H9 (cell line): ENCODE data around the gene ZNF267. TPM values are rescaled to one million over a fixed set of nuclear protein-coding genes. Genes with fewer than 3 reads are reported as not detected.

Source experiments
- DNase-seq: peaks from one replicate; pipeline ENCODE4 v3.0.0-alpha.2; 2017
- H2AFZ ChIP-seq: one replicate; pipeline ENCODE4 v1.6.1; 2013; ENCODE audit warnings: mild to moderate bottlenecking, low read length, control low read depth, moderate library complexity
- H2AK5ac ChIP-seq: 2 replicates; pipeline ENCODE4 v1.6.1; 2013; ENCODE audit warnings: low read length, control low read depth, mixed read lengths; ENCODE audit not compliant: insufficient read length
- H2BK120ac ChIP-seq: one replicate; pipeline ENCODE4 v1.6.1; 2013; ENCODE audit warnings: low read depth, mild to moderate bottlenecking, low read length, control low read depth, inconsistent platforms; ENCODE audit not compliant: poor library complexity, severe bottlenecking
- H2BK12ac ChIP-seq: 2 replicates; pipeline ENCODE4 v1.6.1; 2013; ENCODE audit warnings: low read length, control low read depth, mixed read lengths, low read depth; ENCODE audit not compliant: insufficient read length
- H2BK15ac ChIP-seq: 2 replicates; pipeline ENCODE4 v1.6.1; 2013; ENCODE audit warnings: low read depth, low read length, control low read depth
- H2BK20ac ChIP-seq: one replicate; pipeline ENCODE4 v1.6.1; 2013; ENCODE audit warnings: low read depth, mild to moderate bottlenecking, low read length, control low read depth, inconsistent platforms; ENCODE audit not compliant: poor library complexity, severe bottlenecking
- H2BK5ac ChIP-seq: 2 replicates; pipeline ENCODE4 v1.6.1; 2013; ENCODE audit warnings: low read length, control low read depth, mixed read lengths; ENCODE audit not compliant: insufficient read length
- H3K14ac ChIP-seq: 2 replicates; pipeline ENCODE4 v1.6.1; 2013; ENCODE audit warnings: low read length, control low read depth; ENCODE audit not compliant: insufficient read depth
- H3K18ac ChIP-seq: 2 replicates; pipeline ENCODE4 v1.6.1; 2013; ENCODE audit warnings: low read depth, mild to moderate bottlenecking, mixed read lengths, low read length, control low read depth; ENCODE audit not compliant: insufficient read length
- H3K23ac ChIP-seq: 2 replicates; pipeline ENCODE4 v1.6.1; 2013; ENCODE audit warnings: low read length, control low read depth, mixed read lengths, low read depth; ENCODE audit not compliant: insufficient read length
- H3K23me2 ChIP-seq: 2 replicates; pipeline ENCODE4 v1.6.1; 2013; ENCODE audit warnings: low read depth, mild to moderate bottlenecking, mixed read lengths, low read length, control low read depth; ENCODE audit not compliant: insufficient read length, poor library complexity, severe bottlenecking
- H3K27ac ChIP-seq: 2 replicates; pipeline ENCODE4 v1.5.1; 2013; ENCODE audit warnings: low read length, control low read depth, mixed read lengths, low read depth; ENCODE audit not compliant: insufficient read length
- H3K27me3 ChIP-seq: 2 replicates; pipeline ENCODE4 v1.6.1; 2013; ENCODE audit warnings: low read length, control low read depth, inconsistent platforms; ENCODE audit not compliant: insufficient read depth
- H3K4ac ChIP-seq: 2 replicates; pipeline ENCODE4 v1.6.1; 2013; ENCODE audit warnings: low read depth, mild to moderate bottlenecking, control low read depth, inconsistent platforms, low read length, moderate library complexity
- H3K4me1 ChIP-seq: 2 replicates; pipeline ENCODE4 v1.6.1; 2013; ENCODE audit warnings: low read length, control low read depth, inconsistent platforms; ENCODE audit not compliant: insufficient read depth
- H3K4me2 ChIP-seq: 2 replicates; pipeline ENCODE4 v1.6.1; 2013; ENCODE audit warnings: low read length, control low read depth, mixed read lengths; ENCODE audit not compliant: insufficient read length, insufficient read depth
- H3K56ac ChIP-seq: 2 replicates; pipeline ENCODE4 v1.6.1; 2013; ENCODE audit warnings: low read depth, mild to moderate bottlenecking, mixed read lengths, low read length, control low read depth; ENCODE audit not compliant: insufficient read length
- H3K79me1 ChIP-seq: 2 replicates; pipeline ENCODE4 v1.6.1; 2013; ENCODE audit warnings: low read depth, mild to moderate bottlenecking, moderate library complexity, low read length, control low read depth, inconsistent platforms; ENCODE audit not compliant: insufficient read depth, poor library complexity, severe bottlenecking
- H3K79me2 ChIP-seq: 2 replicates; pipeline ENCODE4 v1.6.1; 2013; ENCODE audit warnings: low read length, control low read depth, inconsistent platforms; ENCODE audit not compliant: insufficient read depth
- H3K9ac ChIP-seq: 2 replicates; pipeline ENCODE4 v1.6.1; 2013; ENCODE audit warnings: low read length, control low read depth, mixed read lengths; ENCODE audit not compliant: insufficient read length; ENCODE audit errors: extremely low read depth
- H3K9me3 ChIP-seq: one replicate; pipeline ENCODE4 v1.6.1; 2013; ENCODE audit warnings: low read depth, low read length, inconsistent platforms; ENCODE audit not compliant: control insufficient read depth
- H3T11ph ChIP-seq: one replicate; pipeline ENCODE4 v1.6.1; 2013; ENCODE audit warnings: mild to moderate bottlenecking, low read length, control low read depth, inconsistent platforms
- H4K20me1 ChIP-seq: one replicate; pipeline ENCODE4 v1.6.1; 2013; ENCODE audit not compliant: control insufficient read depth, insufficient read length, insufficient read depth
- H4K5ac ChIP-seq: 2 replicates; pipeline ENCODE4 v1.6.1; 2013; ENCODE audit warnings: low read depth, mild to moderate bottlenecking, mixed read lengths, low read length, control low read depth; ENCODE audit not compliant: insufficient read length
- H4K8ac ChIP-seq: replicated peaks from 2 replicates; pipeline ENCODE4 v1.6.1; 2013; ENCODE audit warnings: low read length, control low read depth, mixed read lengths, low read depth; ENCODE audit not compliant: insufficient read length
- H4K91ac ChIP-seq: 2 replicates; pipeline ENCODE4 v1.6.1; 2013; ENCODE audit warnings: low read depth, mild to moderate bottlenecking, moderate library complexity, mixed read lengths, low read length, control low read depth; ENCODE audit not compliant: insufficient read length
- H3K27ac Mint-ChIP-seq, 3 experiments: 2 replicates in 2 of 3; 3 replicates in 1 of 3; pipeline ENCODE4 v1.8.0; 2020 to 2021; ENCODE audit warnings: mixed read lengths in 3 of 3, mild to moderate bottlenecking in 1 of 3, moderate library complexity in 1 of 3
- H3K27me3 Mint-ChIP-seq: 2 replicates; pipeline ENCODE4 v1.8.0; 2021; ENCODE audit warnings: low read depth, mild to moderate bottlenecking, moderate library complexity, mixed read lengths
- H3K36me3 Mint-ChIP-seq, 3 experiments: 2 replicates in 2 of 3; 3 replicates in 1 of 3; pipeline ENCODE4 v1.8.0; 2020 to 2021; ENCODE audit warnings: low read depth in 3 of 3, mixed read lengths in 3 of 3; ENCODE audit not compliant: insufficient read depth in 1 of 3
- H3K4me1 Mint-ChIP-seq, 2 experiments: 2 replicates each; pipeline ENCODE4 v1.8.0; 2020; ENCODE audit warnings: mixed read lengths in 2 of 2
- H3K4me3 Mint-ChIP-seq, 2 experiments: 2 replicates in 1 of 2; 3 replicates in 1 of 2; pipeline ENCODE4 v1.8.0; 2020 to 2021; ENCODE audit warnings: mild to moderate bottlenecking in 2 of 2, mixed read lengths in 2 of 2, moderate library complexity in 1 of 2
- H3K9me3 Mint-ChIP-seq, 2 experiments: 2 replicates in 1 of 2; 3 replicates in 1 of 2; pipeline ENCODE4 v1.8.0; 2020; ENCODE audit warnings: mild to moderate bottlenecking in 2 of 2, mixed read lengths in 2 of 2, moderate library complexity in 1 of 2
- WGBS: extraction: QIAGEN DNeasy Blood & Tissue Kit; methylation state at CpG from one replicate; pipeline ENCODE4 v1.1.7; 2013; ENCODE audit warnings: missing lambda C conversion rate, low lambda C conversion rate, mixed read lengths; ENCODE audit not compliant: insufficient read length; ENCODE audit errors: extremely low coverage; 5-methylcytosine and 5-hydroxymethylcytosine counted together
- long read RNA-seq: library from polyadenylated mRNA; unstranded; transcript quantifications from one replicate; pipeline ENCODE4 v2.0.0, GENCODE V29; 2020
- total RNA-seq: library from RNA; stranded (reverse); gene quantifications from 2 replicates; pipeline ENCODE4 v1.2.1, GENCODE V29; 2021
- TF ChIP-seq, protein P1 (sequence below): fragments of 200-600 bp; sonication (generic); conservative IDR thresholded peaks from 3 replicates; pipeline ENCODE4 v1.8.0; 2021; ENCODE audit warnings: antibody characterized with exemption, mild to moderate bottlenecking

The ZNF267 gene
- 32.8 and 36.1 TPM in 2 replicates for total RNA-seq
- long read RNA-seq, full-length matches to known transcripts = 178 of 187 reads
- long read RNA-seq, partial matches to known transcripts = 0 of 187 reads
- long read RNA-seq, other reads (novel, unspliced or antisense) = 9 of 187 reads

DNA sequence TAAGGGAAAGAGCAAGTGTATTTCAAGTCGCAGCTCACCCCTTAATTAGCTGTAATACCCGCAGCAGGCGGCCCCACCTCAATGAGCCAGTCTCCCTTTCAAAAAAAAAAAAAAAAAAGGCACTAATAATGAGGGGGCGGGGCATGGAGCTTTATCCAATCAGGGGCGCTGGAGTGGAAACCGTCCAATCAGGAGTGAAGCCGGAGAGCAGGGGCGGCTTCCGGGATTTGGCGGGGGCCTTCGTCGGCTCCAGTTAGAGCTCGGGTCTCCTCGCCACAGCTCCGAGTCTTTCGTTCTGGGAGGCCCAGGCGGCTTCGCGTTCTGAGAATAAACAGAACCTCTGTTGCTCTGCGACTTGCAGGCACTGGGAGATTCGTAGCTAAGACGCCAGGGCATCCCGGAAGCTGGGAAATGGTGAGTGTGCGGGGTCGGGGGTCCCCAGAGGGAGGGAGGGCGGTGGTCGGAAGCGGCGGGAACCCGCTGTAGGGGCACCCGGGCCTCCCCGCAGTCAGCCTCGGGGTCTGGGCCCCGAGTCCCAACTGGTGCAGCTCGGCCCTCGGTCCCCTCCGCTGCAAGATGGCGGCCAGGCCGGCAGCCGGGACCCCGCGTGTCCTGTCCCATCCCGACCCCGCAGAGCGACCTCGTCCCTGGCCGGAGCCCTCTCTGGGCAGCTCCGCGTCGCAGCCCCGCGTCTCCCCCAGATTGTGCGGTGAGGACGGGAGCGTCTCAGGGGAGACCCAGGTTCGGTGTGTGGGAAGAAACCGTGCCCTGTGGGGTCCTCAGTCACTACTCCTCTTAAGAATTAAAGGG lies at the start of gene ZNF267:
Gene ZNF267, plus strand, starts transcription at position 252 of the 810 bp plus-strand sequence. Its CDS starts 160 bp downstream, at position 412.
- no peak within 1 kb of the TSS for H2BK15ac ChIP-seq
- TF ChIP-seq, protein P1, sequence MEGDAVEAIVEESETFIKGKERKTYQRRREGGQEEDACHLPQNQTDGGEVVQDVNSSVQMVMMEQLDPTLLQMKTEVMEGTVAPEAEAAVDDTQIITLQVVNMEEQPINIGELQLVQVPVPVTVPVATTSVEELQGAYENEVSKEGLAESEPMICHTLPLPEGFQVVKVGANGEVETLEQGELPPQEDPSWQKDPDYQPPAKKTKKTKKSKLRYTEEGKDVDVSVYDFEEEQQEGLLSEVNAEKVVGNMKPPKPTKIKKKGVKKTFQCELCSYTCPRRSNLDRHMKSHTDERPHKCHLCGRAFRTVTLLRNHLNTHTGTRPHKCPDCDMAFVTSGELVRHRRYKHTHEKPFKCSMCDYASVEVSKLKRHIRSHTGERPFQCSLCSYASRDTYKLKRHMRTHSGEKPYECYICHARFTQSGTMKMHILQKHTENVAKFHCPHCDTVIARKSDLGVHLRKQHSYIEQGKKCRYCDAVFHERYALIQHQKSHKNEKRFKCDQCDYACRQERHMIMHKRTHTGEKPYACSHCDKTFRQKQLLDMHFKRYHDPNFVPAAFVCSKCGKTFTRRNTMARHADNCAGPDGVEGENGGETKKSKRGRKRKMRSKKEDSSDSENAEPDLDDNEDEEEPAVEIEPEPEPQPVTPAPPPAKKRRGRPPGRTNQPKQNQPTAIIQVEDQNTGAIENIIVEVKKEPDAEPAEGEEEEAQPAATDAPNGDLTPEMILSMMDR = no peak
- peak; percentile 89 for DNase-seq
- H3K4me3 Mint-ChIP-seq = peak within 1 kb of the TSS; percentile 96
- no peak within 1 kb of the TSS for H2BK12ac ChIP-seq
- H3K23me2 ChIP-seq = no peaks in the 10 kb centered on the region
- H3K14ac ChIP-seq = peak within 1 kb of the TSS; percentile 90
- H3K36me3 Mint-ChIP-seq = peaks cover 4 to 26% (median 16%) of the 10 kb centered on the region in 3 experiments
- H2AFZ ChIP-seq = no peak within 1 kb of the TSS
- H3K56ac ChIP-seq = no peak within 1 kb of the TSS
- H4K20me1 ChIP-seq = peaks cover 2% of the 10 kb centered on the region
- H3K79me2 ChIP-seq = peaks cover 20% of the 10 kb centered on the region; the same call in 1 of the 2 replicates
- no peaks in the 10 kb centered on the region for H3K79me1 ChIP-seq
- H3K27ac Mint-ChIP-seq = peak within 1 kb of the TSS; percentile 91 to 99 (median 96); a peak in 5 of 7 replicates
- H3K4me1 ChIP-seq = peaks cover 7% of the 10 kb centered on the region; the same call in 1 of the 2 replicates
- peaks cover 15 to 18% of the 10 kb centered on the region in 2 experiments for H3K4me1 Mint-ChIP-seq
- H3K9me3 ChIP-seq = no peaks in the 10 kb centered on the region
- H4K8ac ChIP-seq = no peak within 1 kb of the TSS
- H3K27ac ChIP-seq = no peak within 1 kb of the TSS
- no peak within 1 kb of the TSS for H2BK5ac ChIP-seq
- peak within 1 kb of the TSS; percentile 69 for H3K18ac ChIP-seq
- peak within 1 kb of the TSS; percentile 91 for H3K9ac ChIP-seq
- no peak within 1 kb of the TSS for H4K5ac ChIP-seq
- no peak within 1 kb of the TSS for H2BK20ac ChIP-seq
- no peak within 1 kb of the TSS for H2AK5ac ChIP-seq
- no CpG with 5 or more reads among the region's 57 CpGs for WGBS
- peaks cover 0 to 20% of the 10 kb centered on the region in 2 experiments; a peak in 3 of 5 replicates for H3K9me3 Mint-ChIP-seq
- H3K27me3 Mint-ChIP-seq = peaks cover 11% of the 10 kb centered on the region
- H4K91ac ChIP-seq = no peak within 1 kb of the TSS
- no peak within 1 kb of the TSS for H3K23ac ChIP-seq
- H3K4ac ChIP-seq = no peak within 1 kb of the TSS
- no peak within 1 kb of the TSS for H2BK120ac ChIP-seq
- no peaks in the 10 kb centered on the region for H3K27me3 ChIP-seq
- H3K4me2 ChIP-seq = peak within 1 kb of the TSS; percentile 74
- H3T11ph ChIP-seq = no peak within 1 kb of the TSS
